ENCODE results near the gene SLCO1C1.
"Not testable (repeated sequence)": the region's sequence is repeated elsewhere in the genome, so short reads cannot be mapped to it uniquely, and the experiment has no call there.

SLCO1C1 gene, protein sequence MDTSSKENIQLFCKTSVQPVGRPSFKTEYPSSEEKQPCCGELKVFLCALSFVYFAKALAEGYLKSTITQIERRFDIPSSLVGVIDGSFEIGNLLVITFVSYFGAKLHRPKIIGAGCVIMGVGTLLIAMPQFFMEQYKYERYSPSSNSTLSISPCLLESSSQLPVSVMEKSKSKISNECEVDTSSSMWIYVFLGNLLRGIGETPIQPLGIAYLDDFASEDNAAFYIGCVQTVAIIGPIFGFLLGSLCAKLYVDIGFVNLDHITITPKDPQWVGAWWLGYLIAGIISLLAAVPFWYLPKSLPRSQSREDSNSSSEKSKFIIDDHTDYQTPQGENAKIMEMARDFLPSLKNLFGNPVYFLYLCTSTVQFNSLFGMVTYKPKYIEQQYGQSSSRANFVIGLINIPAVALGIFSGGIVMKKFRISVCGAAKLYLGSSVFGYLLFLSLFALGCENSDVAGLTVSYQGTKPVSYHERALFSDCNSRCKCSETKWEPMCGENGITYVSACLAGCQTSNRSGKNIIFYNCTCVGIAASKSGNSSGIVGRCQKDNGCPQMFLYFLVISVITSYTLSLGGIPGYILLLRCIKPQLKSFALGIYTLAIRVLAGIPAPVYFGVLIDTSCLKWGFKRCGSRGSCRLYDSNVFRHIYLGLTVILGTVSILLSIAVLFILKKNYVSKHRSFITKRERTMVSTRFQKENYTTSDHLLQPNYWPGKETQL

DNA sequence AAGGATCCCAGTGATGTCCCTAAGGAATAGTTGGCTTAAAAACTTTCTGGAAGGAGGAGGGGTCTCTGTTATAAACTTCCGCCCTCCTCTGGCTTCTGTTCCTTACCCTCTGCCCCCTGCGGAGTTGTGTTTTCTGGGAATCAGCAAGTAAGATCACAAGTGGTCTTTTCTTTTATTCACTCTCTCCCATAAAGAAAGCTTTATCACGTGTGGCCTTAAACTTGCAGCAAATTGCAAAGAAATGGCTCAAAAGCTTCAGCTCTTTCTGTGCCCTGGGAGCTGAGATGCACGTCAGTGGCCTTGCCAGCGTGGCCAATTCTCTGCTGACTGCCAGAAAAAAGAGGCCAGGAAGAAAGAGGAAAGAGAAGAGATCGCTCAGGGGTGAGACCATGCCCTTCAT lies at the start of gene SLCO1C1:
Gene SLCO1C1, plus strand, starts transcription at position 101 of the 400 bp plus-strand sequence. CDS start 4,245 bp downstream, outside the sequence.
- DNase-seq: no peak

DNA sequence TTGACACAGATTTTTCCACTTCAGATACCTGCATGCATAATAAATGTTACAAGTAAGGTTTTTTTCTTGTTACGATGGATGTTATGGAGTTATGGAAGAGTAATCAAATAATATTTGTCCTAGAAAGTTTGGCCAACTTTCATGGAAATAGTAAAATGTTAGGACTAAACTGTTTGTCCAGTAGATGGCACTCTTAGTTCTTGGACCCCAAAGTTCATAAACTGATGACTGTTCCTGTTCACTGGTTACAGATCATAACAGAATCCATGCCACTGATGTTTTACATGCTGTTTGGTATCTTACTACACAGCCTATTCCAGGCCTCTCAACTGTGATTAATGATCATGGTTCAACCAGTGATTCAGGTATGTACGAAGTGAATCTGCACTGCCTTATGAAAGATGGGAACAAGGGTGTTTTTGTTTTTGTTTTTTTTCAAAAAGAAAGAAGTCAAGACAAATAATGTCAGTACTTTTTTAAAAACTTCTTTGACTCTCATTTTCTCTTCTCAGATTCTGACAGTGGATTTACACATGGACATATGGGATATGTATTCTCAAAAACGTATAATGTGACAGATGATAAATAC lies 48.8 kb upstream of the SLCO1C1 start:
- no peak for DNase-seq

DNA sequence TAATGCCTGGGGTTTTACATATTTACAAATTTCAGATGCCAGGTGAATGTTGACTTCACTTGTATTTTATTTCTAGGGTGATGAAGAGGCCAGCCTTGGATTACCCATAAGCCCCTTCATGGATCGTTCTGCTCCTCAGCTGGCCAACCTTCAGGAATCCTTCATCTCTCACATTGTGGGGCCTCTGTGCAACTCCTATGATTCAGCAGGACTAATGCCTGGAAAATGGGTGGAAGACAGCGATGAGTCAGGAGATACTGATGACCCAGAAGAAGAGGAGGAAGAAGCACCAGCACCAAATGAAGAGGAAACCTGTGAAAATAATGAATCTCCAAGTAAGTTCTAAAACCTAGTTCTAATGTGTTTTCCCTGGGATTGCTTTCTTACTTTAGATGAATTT lies 41.3 kb upstream of the SLCO1C1 start:
- no peak for DNase-seq

DNA sequence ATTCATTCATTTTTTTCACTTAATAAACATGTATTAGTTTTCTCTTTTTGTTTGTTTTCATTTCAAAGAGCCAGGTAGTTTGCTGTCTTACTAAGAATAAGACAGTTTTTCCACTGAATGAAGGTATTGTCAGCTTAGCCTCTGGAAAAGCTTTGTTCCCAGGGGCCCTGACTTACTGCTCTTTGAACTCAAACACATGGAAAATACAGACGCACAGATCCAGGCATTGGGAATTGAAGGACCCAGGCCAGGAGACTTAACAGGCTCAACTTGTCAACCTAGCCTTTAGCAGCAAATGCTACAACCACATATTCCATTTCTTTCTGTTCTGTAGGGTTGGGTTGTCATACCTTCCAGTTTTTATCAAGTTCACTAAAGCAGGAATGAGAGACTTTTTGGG lies 38.5 kb upstream of the SLCO1C1 start:
- no peak for DNase-seq

DNA sequence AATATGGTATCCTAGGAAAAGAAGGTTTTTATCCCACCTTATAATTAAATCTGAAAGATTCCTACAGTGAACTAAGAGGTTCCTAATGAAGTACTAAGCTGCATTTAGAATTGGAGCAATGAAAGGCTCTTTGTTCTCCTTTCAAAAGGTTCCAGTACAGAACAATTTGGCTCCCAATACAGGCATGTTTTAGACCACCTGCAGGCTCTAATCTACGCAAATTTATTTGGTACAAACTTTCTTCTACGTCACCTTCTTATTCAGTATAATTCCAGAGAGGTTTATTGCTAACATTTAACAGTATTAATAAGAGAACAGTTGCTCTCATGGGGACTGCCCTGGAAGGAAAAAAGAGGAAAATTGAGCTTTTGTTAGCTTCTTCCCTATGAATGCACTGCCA lies 37.6 kb upstream of the SLCO1C1 start:
- DNase-seq: no peak

DNA sequence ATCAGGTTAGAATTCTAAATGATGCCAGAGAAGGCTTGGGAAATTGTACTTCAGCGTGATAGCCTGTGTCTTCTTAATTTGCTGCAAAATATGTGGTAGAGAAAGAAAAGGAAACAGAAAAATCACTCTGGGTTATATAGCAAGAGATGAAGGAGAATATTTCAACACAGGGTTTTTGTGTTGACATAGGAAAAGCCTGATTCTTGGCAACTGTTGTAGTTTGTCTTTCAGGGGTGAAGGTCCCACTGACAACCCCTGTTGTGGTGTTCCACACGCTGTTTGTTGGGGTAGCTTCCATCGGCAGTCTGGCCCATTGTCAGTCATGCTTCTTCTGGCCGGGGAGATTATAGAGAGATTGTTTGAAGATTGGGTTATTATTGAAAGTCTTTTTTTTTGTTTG lies 13.8 kb upstream of the SLCO1C1 start:
- no peak for DNase-seq

DNA sequence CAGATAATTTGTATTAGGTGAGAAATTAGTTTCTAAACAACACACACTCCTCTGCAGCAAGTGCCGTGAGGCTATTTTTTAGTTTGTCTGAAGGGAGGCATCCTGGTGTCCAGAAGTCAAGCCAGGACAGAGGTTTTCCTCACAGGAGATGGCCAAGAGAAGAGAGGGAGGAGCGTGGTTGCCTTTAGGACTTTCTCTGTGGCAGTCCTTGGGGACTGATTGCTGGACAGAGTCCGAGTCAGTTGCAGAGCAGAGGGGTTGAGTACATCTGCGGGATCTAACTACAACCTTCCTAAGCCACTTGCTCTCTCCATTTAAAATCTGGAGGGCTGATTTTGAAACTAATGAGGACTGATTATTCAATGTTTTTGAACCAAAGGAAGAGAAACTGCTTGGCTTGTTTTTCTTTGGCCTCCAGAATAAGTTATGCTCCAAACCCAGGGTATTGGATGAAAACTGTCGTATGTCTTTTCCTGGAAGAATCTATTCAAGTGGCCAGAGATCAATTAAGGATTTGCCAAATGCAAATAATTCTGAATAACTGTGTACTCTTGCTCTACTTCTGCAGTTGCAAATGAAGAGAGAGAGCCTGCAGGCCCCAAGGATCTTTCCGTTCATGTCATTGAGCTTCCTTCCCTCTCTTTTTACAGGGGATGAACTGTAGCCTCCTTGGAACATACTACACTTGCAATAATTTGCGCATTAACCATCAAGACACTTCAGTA lies 1.2 kb downstream of the SLCO1C1 start:
- DNase-seq: no peak

DNA sequence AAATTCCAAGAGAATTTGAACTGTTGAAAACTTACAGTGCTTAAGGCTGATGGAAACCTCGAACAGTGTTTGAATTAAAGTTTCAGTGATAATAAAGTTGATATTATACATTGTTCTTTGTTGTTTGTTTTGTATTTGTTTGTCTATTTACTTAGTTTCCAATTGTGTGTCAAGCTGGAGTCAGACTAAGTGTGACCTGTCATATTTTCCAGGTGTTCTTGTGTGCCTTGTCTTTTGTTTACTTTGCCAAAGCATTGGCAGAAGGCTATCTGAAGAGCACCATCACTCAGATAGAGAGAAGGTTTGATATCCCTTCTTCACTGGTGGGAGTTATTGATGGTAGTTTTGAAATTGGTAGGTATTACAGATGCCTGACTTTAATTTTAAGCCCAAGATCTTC lies 6.0 kb downstream of the SLCO1C1 start:
- no peak for DNase-seq

DNA sequence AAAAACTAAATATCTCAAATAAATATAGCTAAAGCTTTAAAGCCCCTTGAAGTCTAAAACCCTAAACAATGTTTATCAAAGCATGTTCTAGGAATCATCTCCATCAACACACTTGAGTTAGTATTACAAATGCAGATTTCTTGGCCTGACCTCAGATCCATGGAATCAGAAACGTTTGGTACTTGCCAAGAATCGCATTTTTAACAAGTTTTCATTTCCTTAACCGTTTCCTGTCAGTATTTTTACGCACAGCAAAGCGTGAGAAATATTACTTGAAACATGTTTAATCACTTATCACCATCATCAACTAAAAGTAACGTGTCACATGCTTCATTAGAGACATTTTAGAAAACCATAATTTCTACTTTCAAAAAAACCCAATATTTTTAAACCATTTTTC lies 9.7 kb downstream of the SLCO1C1 start:
- no peak for DNase-seq

DNA sequence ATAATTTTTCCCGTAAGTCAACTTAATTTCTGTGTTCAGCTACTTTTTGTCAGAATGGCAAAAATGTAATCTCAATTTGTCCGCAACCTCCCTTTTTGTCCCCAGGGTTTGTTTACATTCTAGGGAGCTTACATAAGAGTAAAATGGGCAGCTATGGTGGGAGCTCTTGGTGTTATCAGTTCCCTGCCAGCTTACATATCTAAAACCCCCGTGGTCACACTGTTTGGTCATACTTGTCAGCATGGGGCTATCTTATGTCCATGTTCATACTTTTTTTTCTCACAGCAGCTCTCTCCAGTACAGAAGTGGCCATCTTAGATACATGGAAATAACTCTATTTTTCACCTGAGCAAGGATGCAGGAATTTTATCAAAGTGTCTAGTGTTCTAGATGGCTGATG lies 16.7 kb downstream of the SLCO1C1 start:
- no peak for DNase-seq

DNA sequence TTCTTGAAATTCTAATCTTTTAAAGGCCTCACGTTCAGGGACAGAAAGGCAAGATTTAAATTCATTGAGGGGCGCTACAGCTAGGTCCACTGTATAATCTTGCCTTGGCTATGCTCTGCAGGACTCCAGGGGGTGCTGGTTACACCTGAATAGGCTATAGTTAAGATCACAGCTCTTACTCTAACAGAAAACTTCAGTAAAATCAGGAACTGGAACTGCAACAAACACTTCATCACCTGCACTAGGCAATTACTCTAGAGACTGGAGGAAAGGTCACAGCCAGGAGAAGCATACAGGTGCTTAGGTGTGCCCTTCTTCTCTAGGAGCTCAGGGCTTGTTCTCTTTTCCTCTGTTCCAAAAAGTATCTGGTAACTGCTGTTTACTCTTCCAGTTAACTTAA lies 20.9 kb downstream of the SLCO1C1 start:
- DNase-seq: no peak

DNA sequence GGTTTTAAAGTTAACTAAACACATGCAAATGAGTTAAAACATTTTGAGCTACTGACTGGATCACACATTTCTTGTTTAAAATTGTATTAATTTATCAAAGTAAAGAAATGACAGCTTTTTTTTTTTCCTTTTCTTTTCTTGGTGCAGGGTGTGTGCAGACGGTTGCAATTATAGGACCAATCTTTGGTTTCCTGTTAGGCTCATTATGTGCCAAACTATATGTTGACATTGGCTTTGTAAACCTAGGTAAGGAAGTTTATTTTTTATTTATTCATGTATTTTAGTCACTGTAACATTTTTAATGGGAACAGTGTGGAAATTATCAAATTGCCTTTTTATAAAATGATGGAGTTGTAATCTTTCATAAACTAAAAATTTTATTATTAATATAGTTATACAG lies 21.9 kb downstream of the SLCO1C1 start:
- DNase-seq: no peak

DNA sequence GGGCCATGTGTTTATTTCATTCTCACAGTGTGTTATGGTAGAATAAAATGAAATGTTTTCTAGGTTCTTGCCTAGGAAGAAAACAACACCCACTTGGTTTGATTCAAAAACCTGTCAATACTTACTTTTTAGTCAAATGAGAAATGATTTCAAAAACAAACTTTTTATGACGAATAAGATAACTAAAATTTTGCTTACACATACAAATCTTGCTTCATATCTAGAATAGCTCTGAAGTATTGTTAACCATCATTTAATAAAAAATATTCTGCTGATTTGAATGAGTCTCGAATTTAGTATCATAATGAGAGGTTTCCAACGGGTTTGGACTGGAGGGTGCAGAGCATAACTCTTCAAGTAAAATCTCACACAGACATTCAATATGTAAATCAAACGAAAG lies 23.2 kb downstream of the SLCO1C1 start:
- no peak for DNase-seq

DNA sequence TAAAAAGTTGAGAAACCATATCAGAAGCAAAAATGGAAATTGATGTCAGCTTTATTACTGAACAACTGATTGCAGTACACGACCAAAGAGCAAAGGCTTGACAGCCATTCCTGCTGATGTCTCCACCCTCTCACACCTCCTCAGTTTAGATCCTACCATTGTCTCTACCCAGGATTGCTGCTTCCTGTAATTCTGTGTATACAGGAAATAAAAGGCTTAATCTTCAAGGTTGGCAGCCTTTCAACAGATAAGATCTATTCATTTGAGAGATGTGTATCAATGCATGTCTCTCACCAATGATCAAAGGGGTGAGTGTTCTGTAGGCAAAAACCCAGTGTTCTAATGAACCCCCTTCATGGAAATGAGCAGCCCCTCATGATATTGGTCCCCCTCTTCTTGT lies 27.0 kb downstream of the SLCO1C1 start:
- no peak for DNase-seq

DNA sequence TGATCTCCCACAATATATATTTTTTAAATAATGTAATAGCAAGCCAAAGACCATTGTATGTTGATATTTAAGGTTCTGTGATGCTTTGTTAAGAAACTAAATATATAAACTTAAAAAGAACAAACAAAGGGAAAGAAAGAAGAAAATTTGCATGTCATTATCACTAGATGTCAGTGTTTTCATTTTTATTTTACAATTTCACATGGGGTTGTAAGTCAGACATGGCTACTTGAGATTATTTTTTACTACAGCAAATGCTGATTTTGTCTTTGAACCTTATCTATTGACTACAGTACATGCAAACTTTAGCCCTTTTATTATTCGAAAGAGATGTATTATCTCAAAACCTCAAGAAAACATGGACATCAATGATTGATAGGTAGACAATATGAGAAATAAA lies 36.1 kb downstream of the SLCO1C1 start:
- no peak for DNase-seq

DNA sequence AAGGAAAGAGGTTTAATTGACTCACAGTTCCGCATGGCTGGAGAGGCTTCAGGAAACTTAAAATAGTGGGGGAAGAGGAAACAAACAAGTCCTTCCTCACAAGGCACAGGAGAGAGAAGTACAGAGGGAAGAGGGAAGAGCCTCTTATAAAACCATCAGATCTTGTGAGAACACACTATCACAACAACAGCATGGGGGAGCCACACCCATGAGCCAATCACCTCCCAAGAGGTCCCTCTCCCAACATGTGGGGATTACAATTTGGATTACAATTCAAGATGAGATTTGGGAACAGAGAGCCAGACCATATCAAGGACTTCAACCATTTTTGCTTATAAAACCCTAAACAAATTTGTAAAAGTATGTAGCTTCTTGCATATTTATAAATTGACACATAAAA lies 45.8 kb downstream of the SLCO1C1 start:
- no peak for DNase-seq

DNA sequence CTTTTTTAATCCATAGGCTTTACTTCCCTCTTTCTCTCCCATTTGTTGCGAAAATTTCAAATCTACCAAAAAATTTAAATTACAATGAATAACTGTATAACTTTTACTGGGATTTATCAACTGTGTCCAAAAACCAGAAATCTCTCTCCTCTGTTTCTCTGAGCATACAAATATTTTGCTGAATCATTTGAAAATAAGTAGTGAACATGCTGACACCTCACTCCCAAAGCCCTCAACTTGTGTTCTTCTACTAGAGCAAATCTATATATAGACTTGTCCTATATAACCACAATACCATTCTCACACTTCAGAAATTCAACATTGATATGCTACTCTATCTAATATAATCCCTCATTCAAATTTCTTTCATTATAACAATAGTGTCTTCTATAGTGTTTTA lies 53.1 kb downstream of the SLCO1C1 start:
- DNase-seq: no peak

DNA sequence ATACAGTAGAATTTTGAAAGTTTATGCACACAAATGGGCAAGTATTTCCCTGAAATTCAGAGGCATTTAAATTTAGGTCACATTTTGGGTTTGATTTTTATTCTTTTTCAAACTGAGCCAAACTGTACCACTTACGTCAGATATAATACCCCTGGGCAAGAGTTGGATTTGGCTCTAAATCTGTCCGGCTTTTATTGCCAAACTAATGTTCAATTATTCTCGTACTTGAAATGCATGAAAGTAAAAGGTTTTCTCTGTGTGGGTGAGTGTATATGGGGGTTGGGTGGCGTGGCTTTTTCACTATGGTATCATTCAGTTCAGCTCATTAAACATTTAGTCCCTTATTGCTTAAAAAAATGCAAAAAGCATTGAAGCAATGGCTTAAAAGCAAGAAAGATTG lies 55.9 kb downstream of the SLCO1C1 start:
- DNase-seq: no peak

DNA sequence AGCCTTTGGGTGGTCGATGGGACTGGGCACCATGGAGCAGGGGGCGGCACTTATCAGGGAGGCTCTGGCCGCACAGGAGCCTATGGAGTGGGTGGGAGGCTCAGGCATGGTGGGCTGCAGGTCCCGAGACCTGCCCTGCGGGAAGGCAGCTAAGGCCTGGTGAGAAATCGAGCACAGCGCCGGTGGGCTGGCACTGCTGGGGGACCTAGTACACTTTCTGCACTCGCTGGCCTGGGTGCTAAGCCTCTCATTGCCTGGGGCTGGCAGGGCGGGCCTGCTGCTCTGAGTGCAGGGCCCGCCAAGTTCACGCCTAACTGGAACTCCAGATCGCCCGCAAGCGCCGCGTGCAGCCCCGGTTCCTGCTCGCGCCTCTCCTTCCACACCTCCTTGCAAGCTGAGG lies 82.3 kb downstream of the SLCO1C1 start:
- no peak for DNase-seq

DNA sequence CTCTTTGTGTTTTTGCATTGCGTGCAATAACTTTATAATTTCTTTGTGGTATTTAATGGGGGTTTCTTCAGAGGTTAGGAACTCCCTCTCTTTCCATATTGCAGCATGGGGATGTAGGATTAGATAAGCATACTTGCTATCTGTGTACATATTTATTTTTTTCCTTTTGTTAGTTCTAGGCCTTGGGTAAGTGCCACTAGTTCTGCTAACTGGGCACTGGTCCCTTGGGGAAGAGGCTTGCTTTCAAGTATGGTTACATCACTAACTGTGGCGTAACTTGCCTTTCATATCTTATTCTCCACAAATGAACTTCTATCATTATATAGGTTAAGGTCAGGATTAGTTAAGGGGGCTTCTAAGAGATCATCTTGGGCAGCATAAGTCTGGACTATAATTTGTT lies 83.8 kb downstream of the SLCO1C1 start:
- no peak for DNase-seq

DNA sequence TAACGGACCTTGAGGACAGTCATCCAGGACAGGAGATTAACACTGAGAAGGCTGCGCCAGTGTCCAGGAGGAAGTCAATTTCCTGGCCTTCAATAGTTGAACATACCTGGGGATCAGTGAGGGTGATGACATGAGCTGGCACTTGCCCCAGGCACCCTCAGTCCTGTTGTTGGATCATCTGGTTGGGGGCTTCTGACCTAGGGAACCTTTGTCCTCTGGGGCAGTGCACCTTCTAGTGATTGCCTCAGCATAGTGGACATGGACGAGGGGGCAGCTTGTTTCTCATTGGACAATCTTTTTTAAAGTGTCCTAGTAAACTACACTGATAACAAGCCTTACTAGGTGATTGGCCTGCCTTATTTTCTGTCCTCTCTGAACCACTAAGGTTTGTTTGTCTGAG lies 84.8 kb downstream of the SLCO1C1 start:
- not testable (repeated sequence) for DNase-seq

DNA sequence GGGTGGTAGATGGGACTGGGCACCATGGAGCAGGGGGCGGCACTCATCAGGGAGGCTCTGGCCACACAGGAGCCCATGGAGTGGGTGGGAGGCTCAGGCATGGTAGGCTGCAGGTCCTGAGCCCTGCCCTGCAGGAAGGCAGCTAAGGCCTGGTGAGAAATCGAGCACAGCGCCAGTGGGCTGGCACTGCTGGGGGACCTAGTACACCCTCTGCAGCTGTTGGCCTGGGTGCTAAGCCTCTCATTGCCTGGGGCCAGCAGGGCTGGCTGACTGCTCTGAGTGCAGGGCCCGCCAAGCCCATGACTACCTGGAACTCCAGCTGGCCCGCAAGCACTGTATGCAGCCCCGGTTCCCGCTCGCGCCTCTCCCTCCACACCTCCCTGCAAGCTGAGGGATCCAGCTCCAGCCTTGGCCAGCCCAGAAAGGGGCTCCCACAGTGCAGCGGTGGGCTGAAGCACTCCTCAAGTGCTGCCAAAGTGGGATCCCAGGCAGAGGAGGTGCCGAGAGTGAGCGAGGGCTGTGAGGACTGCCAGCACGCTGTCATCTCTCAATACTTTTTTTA lies 88.7 kb downstream of the SLCO1C1 start:
- not testable (repeated sequence) for DNase-seq

DNA sequence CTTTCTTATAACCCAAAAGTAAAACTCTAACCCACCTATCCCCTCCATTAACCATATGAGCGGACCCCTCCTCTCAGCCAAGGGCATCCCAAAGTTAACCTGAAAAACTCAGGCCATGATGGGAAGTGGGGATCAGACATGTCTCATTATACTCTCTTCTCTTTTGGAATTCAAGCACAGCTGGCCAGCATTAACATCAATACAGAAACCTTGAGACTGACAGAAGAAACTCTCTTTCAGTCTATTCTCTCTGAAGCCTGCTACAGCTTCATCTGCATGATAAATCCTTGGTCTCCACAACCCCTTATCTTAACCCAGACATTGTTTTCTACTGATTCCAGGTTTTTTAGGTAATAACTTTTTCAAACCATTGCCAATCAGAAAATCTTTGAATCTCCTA lies 97.8 kb downstream of the SLCO1C1 start:
- no peak for DNase-seq
